Activated T-helper 9 cell treated with anti-CD3 and anti-CD28 coated beads, Interleukin-2, amount 50 U/mL, for 16 hours (primary cell): ENCODE measurements around the gene INPP5A.

Experiments
- DNase-seq: peaks from one replicate; pipeline ENCODE4 v3.0.0-alpha.2; 2020; ENCODE audit warnings: low read depth

Gene INPP5A

DNA sequence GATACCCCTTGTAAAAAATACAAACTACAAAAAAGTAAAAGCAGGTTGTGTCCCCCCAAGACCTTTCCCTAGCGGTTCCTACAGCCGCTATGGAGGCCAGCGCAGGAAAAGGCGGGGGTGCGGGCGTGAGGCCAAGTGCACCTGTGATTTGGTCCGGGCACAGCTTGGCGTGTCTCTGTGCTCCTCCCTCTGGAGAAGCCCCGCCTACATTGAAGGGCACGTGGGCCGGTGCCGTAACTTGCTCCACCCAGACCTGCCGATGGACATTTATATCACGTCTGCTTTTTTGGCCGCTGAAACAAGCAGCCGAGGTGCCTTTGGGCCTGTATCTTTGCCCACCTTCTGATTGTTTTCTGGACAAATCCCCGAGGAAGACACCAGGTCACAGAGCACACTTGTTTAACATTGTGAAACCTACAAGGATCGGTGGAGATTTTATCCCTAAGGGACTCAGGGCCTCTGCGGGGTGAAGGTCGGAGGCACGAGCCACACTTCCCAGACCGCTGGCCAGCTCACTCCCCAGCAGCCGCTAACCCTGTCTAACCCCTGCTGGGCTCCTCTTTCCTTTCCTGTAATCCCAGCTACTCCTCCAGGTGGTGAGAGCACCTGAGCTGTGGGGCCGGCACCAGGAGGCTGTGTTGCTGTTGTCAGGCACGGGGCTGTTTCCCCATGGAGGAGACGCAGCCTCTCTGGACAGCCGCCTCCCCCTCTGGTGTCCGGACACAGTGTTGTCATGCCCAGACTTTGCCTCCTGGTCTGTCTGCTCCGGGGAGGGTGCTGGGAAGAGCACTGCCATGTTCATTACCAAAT is 18.8 kb upstream of the INPP5A start:
- DNase-seq: no peak

- DNase-seq: no peak
Observed at GRCh38 chr10:132519382-132520176, 18.0 kb upstream of the INPP5A start.

DNA sequence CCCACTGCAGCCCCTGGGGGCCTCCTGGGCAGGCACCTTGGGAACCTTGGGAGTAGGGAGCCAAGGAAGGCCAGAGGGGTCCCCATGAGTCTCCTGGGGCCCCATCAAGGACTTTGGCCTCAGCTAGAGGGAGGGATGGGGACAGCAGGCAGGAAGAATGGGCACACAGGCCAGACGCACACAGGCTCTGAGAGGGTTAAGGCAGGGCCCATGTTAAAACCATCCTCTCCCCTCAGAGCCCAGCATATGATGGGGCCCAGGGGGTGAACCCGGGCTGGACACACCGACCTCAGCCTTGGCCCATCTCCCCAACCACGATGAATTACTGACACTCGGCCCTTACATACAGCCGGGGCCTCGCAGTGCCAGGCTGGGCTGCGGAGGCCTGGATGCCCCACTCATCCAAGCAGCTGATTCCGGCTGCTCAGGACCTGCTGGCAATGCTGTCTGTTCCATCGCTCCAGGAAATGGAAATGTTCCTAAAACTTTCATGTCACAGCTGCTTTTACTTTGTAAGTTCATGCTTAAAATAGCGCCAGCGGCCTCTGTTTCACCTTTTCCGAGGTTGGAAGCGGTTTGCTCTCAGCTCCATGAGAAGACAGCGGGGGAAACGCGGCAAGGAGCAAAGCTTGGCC is 17.3 kb upstream of the INPP5A start:
- DNase-seq: no peak

DNA sequence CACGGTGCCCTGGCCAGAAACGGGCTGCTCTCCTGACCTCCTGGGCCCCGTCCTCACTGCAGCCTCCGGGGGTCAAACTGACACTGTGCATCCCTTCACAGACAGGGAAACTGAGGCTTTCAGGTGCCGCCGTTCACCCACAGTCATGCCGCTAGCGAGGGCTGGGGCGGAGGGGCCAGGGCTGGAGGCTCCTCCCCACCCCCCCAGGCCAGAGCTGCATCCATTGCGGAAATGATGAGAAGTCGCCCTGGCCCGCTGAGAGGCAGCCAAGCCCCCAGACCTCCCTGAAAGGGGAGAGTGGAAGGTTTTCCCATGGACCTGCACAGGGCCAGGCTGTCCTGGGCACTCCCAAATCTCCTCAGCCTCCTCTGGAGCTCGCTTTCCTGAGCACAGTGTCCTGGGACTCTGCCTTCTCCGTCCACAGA is 16.5 kb upstream of the INPP5A start:
- no peak for DNase-seq

GRCh38 chr10:132521466-132522102 is 16.0 kb upstream of the INPP5A start:
- DNase-seq: no peak

GRCh38 chr10:132522521-132523411 is 14.8 kb upstream of the INPP5A start:
- DNase-seq: no peak

- no peak for DNase-seq
Observed at GRCh38 chr10:132523561-132524442, 13.8 kb upstream of the INPP5A start.

DNA sequence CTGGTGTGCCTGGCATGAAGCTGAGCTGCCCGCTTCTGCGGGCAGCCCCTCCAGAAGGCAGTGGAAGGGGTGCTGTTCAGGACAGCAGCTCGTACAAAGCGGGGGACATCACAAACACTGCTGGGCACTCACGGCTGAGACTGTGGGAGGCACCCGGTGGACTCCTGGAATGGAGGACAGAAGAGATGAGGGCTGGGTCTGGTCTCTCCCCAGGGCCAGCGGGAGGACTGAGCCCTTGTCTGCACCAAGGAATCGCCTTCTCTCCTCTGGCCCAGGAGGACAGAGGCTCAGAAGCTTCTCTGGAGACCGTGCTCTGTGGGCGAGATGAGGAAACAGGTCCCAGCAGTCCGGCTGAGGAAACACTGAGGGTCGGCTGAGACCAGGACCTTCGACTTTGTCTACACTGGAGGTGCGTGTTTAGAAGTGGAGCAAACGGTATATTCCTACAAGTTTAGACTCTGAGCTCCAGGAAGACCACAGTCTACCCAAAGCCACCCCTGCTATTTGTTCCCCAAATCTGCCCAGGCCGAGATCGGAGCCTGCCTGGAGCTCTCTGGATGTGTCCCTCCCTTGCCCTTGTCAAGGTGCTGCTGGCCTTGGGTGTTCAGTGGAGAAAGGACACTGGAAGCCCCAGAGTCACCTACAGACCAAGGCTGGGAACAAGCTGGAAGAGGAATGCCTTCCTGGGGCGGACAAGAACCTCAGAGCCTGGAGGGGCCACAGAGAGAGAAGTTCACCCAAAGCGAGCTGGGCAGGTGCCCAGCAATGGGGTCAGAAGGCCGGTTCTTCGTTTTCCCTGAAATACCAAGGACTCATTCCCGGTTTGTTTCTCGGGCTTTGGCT is 12.9 kb upstream of the INPP5A start:
- DNase-seq: no peak

- no peak for DNase-seq
Observed at GRCh38 chr10:132526676-132527075, 10.9 kb upstream of the INPP5A start.

DNA sequence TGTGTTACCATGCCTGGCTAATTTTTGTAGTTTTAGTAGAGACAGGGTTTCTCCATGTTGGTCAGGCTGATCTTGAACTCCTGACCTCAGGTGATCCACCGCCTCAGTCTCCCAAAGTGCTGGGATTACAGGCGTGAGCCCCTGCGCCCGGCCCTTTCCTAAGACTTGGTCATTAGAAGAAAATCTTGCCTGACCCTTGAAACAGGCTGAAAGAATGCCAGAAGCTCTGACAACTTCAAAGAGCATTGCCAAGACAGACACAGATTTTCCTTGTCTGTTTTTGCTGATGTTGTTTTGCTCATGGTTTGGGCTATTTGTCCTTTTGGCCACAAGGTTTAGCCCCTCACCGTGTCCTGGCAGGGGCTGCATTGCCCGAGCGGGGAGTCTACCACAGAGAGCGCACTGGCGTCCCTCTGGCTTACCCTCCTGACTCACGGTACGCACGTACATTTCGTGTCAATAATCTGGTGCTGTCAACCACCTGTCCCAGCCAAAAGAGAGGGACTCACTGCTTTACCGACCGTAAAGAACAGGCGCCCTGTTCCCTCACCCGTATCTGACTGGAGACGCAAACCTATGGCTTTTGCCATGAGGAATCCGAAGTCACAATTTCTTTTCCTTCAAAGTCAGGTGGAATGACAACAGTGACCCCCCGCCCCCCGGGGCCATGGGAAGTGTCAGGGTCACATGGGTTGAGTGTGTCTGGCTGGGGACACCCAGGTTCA is 10.1 kb upstream of the INPP5A start:
- no peak for DNase-seq

- no peak for DNase-seq
Observed at GRCh38 chr10:132528064-132528691, 9.4 kb upstream of the INPP5A start.

- no peak for DNase-seq
Observed at GRCh38 chr10:132532179-132532578, 5.4 kb upstream of the INPP5A start.

GRCh38 chr10:132532749-132533560 is 4.6 kb upstream of the INPP5A start:
- DNase-seq: no peak

DNA sequence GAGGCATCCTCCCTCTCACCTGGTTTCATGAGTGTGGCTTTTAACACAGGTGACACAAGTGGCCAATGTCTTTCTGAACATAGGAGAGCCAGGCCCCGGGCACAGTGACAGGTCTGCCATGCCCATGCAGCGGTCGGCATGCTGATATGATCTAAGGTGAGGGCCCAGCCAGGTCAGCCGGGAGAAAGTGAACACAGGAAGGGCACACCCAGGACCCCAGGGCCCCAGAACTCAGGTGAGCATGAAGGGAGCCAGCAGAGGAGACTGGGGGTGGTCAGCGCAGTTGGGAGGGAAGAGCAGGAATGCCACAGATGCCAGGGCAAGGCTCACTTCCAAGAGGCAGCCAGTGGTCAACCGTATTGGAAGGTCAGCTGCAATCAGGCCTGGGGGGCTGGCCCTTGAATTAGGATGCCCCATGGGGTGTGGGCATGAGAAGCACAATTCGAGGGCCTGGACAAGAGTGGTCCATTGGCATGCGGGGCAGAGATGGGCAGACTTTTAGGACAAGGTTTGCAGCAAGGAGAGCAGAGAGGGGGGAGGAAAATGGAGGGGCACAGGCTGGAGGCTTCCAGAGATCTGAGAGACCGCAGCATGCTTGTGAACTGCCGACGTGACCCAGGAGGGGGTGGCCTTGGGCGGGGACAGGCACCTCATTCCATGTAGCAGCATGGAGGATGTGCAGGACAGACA is 3.9 kb upstream of the INPP5A start:
- no peak for DNase-seq

DNA sequence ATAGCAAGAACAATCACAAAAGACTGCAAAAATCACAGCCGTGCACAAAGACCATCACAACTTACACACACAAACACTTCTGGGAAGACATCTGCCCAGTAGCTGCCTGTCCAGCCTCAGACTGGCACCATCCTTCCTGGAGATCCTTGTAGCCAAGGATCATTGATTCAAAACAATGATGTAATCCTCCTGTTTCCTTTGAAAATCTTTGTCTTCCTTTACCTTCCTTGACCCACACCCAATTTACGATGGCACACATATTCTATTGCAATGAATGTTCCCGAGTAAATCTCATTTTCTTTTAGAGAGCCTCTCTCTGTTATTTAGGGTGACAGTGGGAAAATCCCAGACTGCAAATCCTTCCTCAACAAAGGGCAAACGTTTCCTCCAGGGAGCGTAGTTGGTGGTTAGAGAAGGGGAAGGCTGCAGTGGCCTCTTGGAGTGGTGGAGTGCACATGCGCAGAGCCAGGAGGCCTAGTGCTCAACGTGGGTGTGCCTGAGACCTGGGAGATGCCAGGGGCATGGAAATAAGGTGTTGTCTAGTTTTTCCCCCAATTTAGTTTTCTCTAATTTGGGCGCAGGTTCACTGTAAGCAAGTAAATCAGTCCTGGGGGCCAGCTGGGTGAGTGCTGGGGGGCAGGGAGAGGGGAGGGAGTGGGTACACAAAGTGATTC is 3.1 kb upstream of the INPP5A start:
- DNase-seq: no peak

DNA sequence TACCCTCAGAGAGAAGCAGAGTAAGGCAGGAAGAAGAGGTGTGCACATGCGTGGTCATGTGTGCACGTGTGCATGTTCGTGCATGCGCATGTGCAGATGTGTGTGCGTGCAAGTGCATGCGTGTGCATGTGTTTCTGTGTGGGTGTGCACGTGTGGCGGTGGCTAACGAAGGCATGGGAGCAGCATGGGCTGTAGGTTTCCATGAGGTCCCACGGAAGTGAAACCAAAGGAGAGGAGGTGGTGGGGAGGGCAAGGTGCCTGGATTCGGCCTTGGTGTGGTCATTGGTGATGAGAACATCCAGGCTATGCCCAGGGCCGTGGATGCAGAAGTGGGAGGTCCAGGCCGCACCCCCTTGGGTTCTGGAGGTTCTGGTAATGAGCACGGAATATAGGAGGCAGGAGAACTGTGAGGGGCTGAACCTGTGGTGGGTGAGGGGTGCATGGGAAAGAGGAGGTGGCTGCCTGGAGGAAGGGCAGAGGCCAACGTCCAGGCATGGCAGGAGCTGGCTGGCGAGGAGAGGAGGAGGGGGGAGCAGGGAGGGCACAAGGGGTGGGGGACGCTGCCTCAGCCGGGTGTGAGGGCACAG is 2.4 kb upstream of the INPP5A start:
- no peak for DNase-seq
